ENCODE measurements around the gene DENND1A.

DENND1A gene

GRCh38 chr9:123567013-123567412, 362.9 kb downstream of the DENND1A start:
- DNase-seq (ENCODE audit: low read depth) = no peak

GRCh38 chr9:123564652-123565051, 365.3 kb downstream of the DENND1A start:
- no peak for DNase-seq (ENCODE audit: low read depth)

- peak; percentile 72 for DNase-seq (ENCODE audit: low read depth)
These were observed 367.0 kb downstream of the DENND1A start for GRCh38 chr9:123562844-123563346.

- no peak for DNase-seq (ENCODE audit: low read depth)
These were observed 368.9 kb downstream of the DENND1A start for GRCh38 chr9:123561046-123561445.

GRCh38 chr9:123556464-123557435, 373.2 kb downstream of the DENND1A start:
- no peak for DNase-seq (ENCODE audit: low read depth)

- no peak for DNase-seq (ENCODE audit: low read depth)
These were observed 374.3 kb downstream of the DENND1A start for GRCh38 chr9:123555646-123556045.

GRCh38 chr9:123552530-123552929, 377.4 kb downstream of the DENND1A start:
- no peak for DNase-seq (ENCODE audit: low read depth)

GRCh38 chr9:123551734-123552133, 378.2 kb downstream of the DENND1A start:
- DNase-seq (ENCODE audit: low read depth) = no peak

- DNase-seq (ENCODE audit: low read depth) = no peak
These were observed 379.1 kb downstream of the DENND1A start for GRCh38 chr9:123550797-123551196.

DNA sequence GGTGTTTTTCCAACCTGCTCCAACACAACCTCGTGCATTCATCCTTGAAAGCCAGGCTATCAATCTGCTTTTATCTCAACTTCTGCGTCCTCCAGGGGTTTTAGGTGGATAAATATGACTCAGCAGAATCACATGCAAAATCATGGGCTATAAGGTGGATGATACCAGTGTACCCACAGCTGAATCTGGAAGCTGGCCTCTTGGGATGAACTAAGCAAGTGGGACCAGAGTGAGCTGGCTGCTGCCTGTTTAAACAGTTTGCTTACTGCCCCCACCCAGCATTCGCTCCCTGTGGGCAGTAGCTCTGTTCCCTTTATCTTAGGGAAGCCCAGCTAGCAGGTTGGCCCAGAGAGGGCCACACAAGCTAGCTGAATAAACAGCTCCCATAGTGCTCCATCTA, 379.9 kb downstream of the DENND1A start:
- no peak for DNase-seq (ENCODE audit: low read depth)

DNA sequence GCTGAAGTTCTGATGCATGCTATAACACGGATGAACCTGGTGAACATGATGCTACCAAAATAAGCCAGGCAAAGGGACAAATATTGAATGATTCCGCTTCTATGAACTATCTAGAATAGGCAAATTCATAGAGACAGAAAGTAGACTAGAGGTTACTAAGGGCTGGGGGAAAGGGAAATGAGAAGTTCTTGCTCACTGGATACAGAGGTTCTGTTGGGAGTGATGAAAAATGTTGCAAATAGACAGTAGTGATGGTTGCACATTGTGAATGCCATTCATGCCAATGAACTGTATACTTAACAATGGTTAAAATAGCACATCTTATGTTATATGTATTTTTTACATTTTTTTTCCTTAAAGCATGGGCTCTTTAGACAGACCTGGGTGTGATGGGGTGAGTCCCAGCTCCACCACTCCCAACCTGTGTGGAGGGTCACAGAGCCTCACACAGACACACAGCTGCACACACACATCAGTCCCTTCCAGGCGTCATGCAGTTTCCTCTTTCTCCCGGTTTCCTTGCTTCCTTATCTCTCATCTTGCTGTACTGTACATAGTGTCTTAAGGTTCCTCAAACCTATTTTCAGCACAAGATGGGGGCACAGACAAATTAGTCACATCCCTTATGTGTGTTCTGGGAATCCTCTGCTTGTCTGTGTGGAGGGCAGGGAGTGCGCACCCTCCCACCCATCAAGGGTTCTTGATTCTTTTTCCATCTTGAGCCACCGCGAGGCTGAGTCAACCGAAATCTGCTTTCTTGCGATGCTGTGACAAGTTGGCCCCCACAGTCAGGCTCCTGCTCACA, 381.0 kb downstream of the DENND1A start:
- no peak for DNase-seq (ENCODE audit: low read depth)

DNA sequence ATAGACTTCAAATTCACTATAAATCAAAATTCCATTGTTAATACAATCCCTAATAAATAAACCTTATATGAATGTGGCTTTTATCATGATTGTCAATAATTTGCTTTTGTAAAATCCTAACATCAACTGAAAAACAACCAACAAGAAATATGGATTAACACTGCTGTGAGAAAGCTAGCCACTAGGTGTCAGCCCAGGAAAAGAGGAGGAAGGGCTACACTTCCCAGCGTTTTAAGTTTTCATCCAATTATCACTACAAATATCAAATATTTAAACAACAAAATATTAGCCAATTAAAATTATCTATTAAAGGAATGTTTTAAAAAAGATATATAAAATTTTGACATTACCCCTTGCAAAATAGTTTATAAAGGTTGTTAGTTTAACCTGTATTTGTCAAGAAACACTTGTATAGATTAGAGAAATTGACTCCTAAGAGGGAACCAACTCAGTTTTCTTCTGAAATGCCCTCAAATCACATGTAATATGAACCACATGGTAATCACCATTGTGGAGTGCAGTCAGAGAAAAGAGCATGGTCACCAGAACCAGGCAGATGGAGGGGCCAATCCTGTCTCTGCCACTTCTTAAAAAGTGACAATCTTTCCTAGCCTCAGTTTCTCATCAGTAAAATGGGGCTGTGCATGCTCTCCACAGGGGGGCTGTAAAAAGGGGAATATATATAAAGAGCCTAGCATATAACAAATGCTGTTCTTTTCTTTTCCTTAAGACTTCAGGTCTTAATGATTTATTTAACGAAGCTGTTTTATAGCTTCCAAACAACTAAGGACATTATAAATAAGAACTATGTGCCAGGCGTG, 385.7 kb downstream of the DENND1A start:
- no peak for DNase-seq (ENCODE audit: low read depth)

DNA sequence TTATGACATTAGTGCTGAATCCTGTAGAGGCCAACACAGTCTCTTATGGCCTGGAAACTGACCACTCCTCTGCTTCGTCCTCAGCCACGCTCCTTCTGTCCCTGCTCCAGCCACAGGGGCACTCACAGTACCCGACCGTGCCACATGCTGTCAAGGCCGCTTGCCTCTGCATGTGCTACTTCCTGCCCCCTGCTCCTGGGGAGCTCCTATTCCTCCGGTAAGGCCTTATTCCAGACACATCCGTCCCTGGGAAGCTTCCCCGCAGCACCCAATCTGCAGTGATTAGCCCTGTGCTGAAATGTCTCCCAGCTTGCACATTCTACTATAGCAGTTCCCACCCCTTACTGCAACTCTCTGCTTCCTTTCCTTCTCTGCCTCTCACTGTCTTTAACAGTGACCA, 386.4 kb downstream of the DENND1A start:
- DNase-seq (ENCODE audit: low read depth) = no peak

DNA sequence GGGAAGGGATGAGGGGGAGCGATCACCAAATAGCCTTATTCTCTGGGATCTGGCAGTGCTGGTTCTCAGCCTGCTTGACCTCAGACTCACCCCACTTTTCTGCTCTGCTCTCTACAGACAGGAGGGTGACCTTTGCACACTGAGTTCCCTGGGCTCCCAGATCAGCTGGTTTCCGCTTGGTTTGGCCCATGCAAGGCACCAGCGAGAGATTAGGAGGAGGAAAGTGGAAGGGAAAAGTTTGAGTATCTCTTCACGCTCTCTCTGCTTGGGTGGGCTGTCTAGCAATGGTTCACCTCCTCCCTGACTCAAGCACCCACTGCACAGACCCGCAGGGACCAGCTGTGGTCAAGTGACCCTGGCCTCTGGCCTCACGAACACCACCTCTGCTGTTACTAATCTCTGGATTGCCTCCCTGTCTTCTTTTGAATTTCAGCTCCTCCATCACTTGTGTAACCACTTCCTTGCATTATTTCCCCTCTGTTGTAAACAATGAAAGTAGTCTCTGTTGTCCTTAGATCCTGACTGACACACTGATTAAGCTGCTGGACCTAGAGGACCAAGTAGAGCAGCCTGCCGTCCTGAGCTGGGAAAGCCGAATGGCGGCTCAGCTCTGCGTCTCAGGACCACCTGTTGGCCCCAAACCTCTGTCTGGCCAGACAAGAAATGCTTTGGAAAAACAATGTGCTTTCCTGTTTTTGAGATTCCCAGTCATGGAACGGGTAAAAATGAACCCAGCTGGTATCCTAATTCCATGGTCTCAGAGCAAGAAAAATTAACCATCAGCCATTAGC, 387.3 kb downstream of the DENND1A start:
- DNase-seq (ENCODE audit: low read depth) = no peak

DNA sequence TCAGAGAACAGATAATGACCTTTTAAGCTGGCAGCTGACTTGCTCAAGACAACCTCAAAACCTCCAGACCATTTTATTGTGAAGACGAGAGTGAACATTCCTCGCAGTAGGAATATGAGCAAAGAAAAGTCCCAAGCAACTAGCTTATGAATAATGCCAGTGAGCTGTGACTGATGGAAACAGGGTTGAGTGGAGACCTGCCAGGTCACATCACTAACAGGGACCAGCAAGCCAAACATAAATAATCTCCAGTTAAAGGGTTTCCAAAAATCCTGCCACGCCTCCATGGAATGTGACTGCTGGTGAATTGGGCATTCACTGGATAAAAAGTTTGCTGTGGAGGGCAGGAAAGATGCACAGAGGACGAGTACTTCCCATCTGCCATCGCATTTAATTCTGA, 388.5 kb downstream of the DENND1A start:
- DNase-seq (ENCODE audit: low read depth) = no peak

GRCh38 chr9:123540457-123540856, 389.5 kb downstream of the DENND1A start:
- DNase-seq (ENCODE audit: low read depth) = no peak

DNA sequence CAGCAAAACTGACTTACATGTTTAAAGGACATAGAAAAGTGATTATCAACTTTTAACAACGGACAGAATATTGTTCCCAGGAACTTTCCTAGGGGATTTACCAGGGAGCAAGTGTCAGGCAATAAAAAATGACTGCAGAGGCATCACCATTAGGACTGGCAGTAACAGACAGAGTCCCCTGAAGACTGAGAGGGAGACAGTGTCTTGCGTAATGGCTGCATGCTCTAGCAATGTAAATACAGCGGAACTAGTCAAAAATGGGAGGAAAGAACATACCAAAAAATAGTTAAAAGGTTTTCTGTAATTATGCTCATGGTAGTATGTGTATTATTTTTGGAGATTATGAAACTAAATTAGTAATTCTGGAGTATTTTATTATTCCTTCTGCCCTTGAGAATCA, 392.1 kb downstream of the DENND1A start:
- DNase-seq (ENCODE audit: low read depth) = no peak

DNA sequence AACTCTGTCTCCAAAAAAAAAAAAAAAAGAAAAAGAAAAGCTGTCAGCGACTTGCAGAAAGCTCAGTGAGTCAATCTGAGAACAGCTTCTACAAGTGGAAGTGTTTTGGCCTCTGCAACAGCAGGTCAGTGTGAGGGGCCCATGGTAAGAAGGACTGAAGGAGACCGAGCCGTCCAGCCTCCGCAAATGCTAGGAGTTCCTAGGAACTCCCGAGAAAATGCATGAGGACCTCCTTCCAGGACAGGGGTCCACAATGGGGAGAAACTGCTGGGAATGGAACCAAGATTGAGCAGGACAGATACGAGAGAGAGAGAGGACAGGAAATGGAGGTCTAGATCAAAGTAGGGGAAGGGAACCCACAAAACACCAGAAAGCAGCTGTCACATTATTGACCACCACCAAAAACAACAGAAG, 393.5 kb downstream of the DENND1A start:
- DNase-seq (ENCODE audit: low read depth) = no peak

GRCh38 chr9:123534336-123534735, 395.6 kb downstream of the DENND1A start:
- DNase-seq (ENCODE audit: low read depth) = no peak

GRCh38 chr9:123530244-123530643, 399.7 kb downstream of the DENND1A start:
- no peak for DNase-seq (ENCODE audit: low read depth)

- DNase-seq (ENCODE audit: low read depth) = no peak
These were observed 401.4 kb downstream of the DENND1A start for GRCh38 chr9:123528501-123528900.
